ENCODE measurements around the gene C17orf107. TPM values are rescaled to one million over a fixed set of nuclear protein-coding genes. Genes with fewer than 3 reads are reported as not detected.

C17orf107 gene
- total RNA-seq, 1 experiment from 2014 or later: 0.36 TPM

- TF ChIP-seq EZH2 (IDR thresholded peaks at IDR 0.05; ENCODE audit: low read length, unreplicated experiment): no peak
- no peak for TF ChIP-seq CTCF (conservative IDR thresholded peaks at IDR 0.05; ENCODE audit: low read depth, low read length)
- no peak for TF ChIP-seq EZH2phosphoT487 (IDR thresholded peaks at IDR 0.05; ENCODE audit: borderline replicate concordance, low read length)
- POLR2A ChIA-PET (ENCODE audit: unreplicated experiment): interaction anchor here (0.7 kb wide), 1 partner anchor 16 kb away, joined by 5 read pairs; the partner anchor contains the start of gene SPAG7
- Histone ChIP-seq H3K27me3 (ENCODE audit: low read length) (no peaks in the 10 kb centered on the region), H3K9me2 (replicated peaks; ENCODE audit: low read length) (no peaks in the 10 kb centered on the region), H3K4me3 (ENCODE audit: low read length) (peak within 1 kb of the TSS; percentile 74), H3K4me1 (ENCODE audit: insufficient read depth, low read length) (peaks cover 15% of the 10 kb centered on the region), H3K9me3 (ENCODE audit: low read length) (no peaks in the 10 kb centered on the region), H3K4me2 (ENCODE audit: low read length) (peak within 1 kb of the TSS; percentile 93), H3K27ac (ENCODE audit: low read length) (peak within 1 kb of the TSS; percentile 85), H4K20me1 (ENCODE audit: low read length) (peaks cover 12% of the 10 kb centered on the region), H3F3A (ENCODE audit: low read length, unreplicated experiment) (no peaks in the 10 kb centered on the region), H3K9ac (ENCODE audit: low read length) (peak within 1 kb of the TSS; percentile 64), H3K79me2 (ENCODE audit: low read length) (peaks cover 28% of the 10 kb centered on the region), H2AFZ (ENCODE audit: low read length) (peak within 1 kb of the TSS; percentile 82), H3K36me3 (ENCODE audit: low read depth, low read length) (peaks cover 11% of the 10 kb centered on the region)
- DNase-seq (no peak), ATAC-seq (no peak)
- no TSS peak for BruUV-seq (replicated peaks)
- CTCF ChIA-PET: no interaction called here
- intact Hi-C loops (cut with micrococcal nuclease): no loop called here
Observed at GRCh38 chr17:4950746-4951204, 51.4 kb downstream of the C17orf107 start, which contains the start of gene ENO3. ENO3 (plus strand) TSS chr17:4951119; CDS start chr17:4951830, 711 bp downstream.

- Histone ChIP-seq H4K20me1 (ENCODE audit: low read length) (peaks cover 6% of the 10 kb centered on the region), H3K4me3 (ENCODE audit: low read length) (no peak overlapping the region), H3K9ac (ENCODE audit: low read length) (no peak overlapping the region), H3K4me2 (ENCODE audit: low read length) (no peak overlapping the region), H3K9me2 (replicated peaks; ENCODE audit: low read length) (no peaks in the 10 kb centered on the region), H3K27ac (ENCODE audit: low read length) (no peak overlapping the region), H3F3A (ENCODE audit: low read length, unreplicated experiment) (no peaks in the 10 kb centered on the region), H2AFZ (ENCODE audit: low read length) (no peak overlapping the region), H3K27me3 (ENCODE audit: low read length) (no peaks in the 10 kb centered on the region), H3K9me3 (ENCODE audit: low read length) (no peaks in the 10 kb centered on the region), H3K79me2 (ENCODE audit: low read length) (peaks cover 21% of the 10 kb centered on the region), H3K4me1 (ENCODE audit: insufficient read depth, low read length) (peaks cover 9% of the 10 kb centered on the region), H3K36me3 (ENCODE audit: low read depth, low read length) (peaks cover 7% of the 10 kb centered on the region)
- POLR2A ChIA-PET (ENCODE audit: unreplicated experiment): no interaction called here
- no peak for ATAC-seq
- CTCF ChIA-PET: no interaction called here
- no TSS peak for BruUV-seq (replicated peaks)
- intact Hi-C loops (cut with micrococcal nuclease): no loop called here
- TF ChIP-seq CTCF (conservative IDR thresholded peaks at IDR 0.05; ENCODE audit: low read depth, low read length): no peak
- no peak for TF ChIP-seq EZH2phosphoT487 (IDR thresholded peaks at IDR 0.05; ENCODE audit: borderline replicate concordance, low read length)
- no peak for TF ChIP-seq EZH2 (IDR thresholded peaks at IDR 0.05; ENCODE audit: low read length, unreplicated experiment)
- DNase-seq: no peak
Observed at GRCh38 chr17:4951486-4951885, 52.1 kb downstream of the C17orf107 start.

Other genes with a start within 250 kb of the C17orf107 start
- 35.1 and 37.6 TPM in 2 replicates for gene PELP1, start 195.4 kb upstream of the C17orf107 start, total RNA-seq (2014; rRNA removed)
- 22.2 and 28.1 TPM in 2 replicates for gene ARRB2, start 188.9 kb upstream of the C17orf107 start, total RNA-seq (2014; rRNA removed)
- gene MED11, start 168.1 kb upstream of the C17orf107 start, total RNA-seq (2014; rRNA removed): 25.4 and 28.9 TPM in 2 replicates
- gene ZMYND15, start 159.7 kb upstream of the C17orf107 start, total RNA-seq (2014; rRNA removed): 0.51 and 0.58 TPM in 2 replicates
- 22.1 and 38.7 TPM in 2 replicates for gene CXCL16, start 159.6 kb upstream of the C17orf107 start, total RNA-seq (2014; rRNA removed)
- not detected in 2 replicates for gene TM4SF5, start 127.7 kb upstream of the C17orf107 start, total RNA-seq (2014; rRNA removed)
- 1.2 and 3.1 TPM in 2 replicates for gene VMO1, start 113.2 kb upstream of the C17orf107 start, total RNA-seq (2014; rRNA removed)
- gene GLTPD2, start 110.6 kb upstream of the C17orf107 start, total RNA-seq (2014; rRNA removed): 0.98 TPM in 1 of 2 replicates, not detected in the other
- 281 and 405 TPM in 2 replicates for gene PSMB6, start 103.4 kb upstream of the C17orf107 start, total RNA-seq (2014; rRNA removed)
- gene PLD2, start 92.4 kb upstream of the C17orf107 start, total RNA-seq (2014; rRNA removed): 24.3 and 27.3 TPM in 2 replicates
- 44.5 and 64.8 TPM in 2 replicates for gene MINK1, start 66.2 kb upstream of the C17orf107 start, total RNA-seq (2014; rRNA removed)
- gene CHRNE, start 3.6 kb downstream of the C17orf107 start, total RNA-seq (2014; rRNA removed): 0.11 TPM in 1 of 2 replicates, not detected in the other
- not detected in 2 replicates for gene GP1BA, start 32.7 kb downstream of the C17orf107 start, total RNA-seq (2014; rRNA removed)
- 64.3 and 72.1 TPM in 2 replicates for gene SLC25A11, start 40.5 kb downstream of the C17orf107 start, total RNA-seq (2014; rRNA removed)
- gene RNF167, start 40.7 kb downstream of the C17orf107 start, total RNA-seq (2014; rRNA removed): 37.8 and 43.1 TPM in 2 replicates
- gene PFN1, start 49.0 kb downstream of the C17orf107 start, total RNA-seq (2014; rRNA removed): 1,914 and 2,339 TPM in 2 replicates
- 2.4 and 7.5 TPM in 2 replicates for gene ENO3, start 51.6 kb downstream of the C17orf107 start, total RNA-seq (2014; rRNA removed)
- gene SPAG7, start 68.3 kb downstream of the C17orf107 start, total RNA-seq (2014; rRNA removed): 44.1 and 48.4 TPM in 2 replicates
- 6.2 and 27.2 TPM in 2 replicates for gene CAMTA2, start 88.1 kb downstream of the C17orf107 start, total RNA-seq (2014; rRNA removed)
- not detected in 2 replicates for gene INCA1, start 98.0 kb downstream of the C17orf107 start, total RNA-seq (2014; rRNA removed)
- gene KIF1C, start 98.4 kb downstream of the C17orf107 start, total RNA-seq (2014; rRNA removed): 60.9 and 67.9 TPM in 2 replicates
- not detected in 2 replicates for gene SLC52A1, start 135.9 kb downstream of the C17orf107 start, total RNA-seq (2014; rRNA removed)
- 0.58 and 0.84 TPM in 2 replicates for gene ZFP3, start 178.9 kb downstream of the C17orf107 start, total RNA-seq (2014; rRNA removed)
- gene ZNF232, start 212.3 kb downstream of the C17orf107 start, total RNA-seq (2014; rRNA removed): 3.5 and 4.7 TPM in 2 replicates
- gene USP6, start 216.5 kb downstream of the C17orf107 start, total RNA-seq (2014; rRNA removed): not detected in 2 replicates

All from PC-3 (cell line).